Femur (tissue), 1 donor: Measurements from ENCODE around the gene IPO9.
"Not testable (repeated sequence)": the region's sequence is repeated elsewhere in the genome, so short reads cannot be mapped to it uniquely, and the experiment has no call there.

Source experiments
- DNase-seq: peaks from one replicate; pipeline ENCODE4 v3.0.0-alpha.2; 2017

IPO9 gene

DNA sequence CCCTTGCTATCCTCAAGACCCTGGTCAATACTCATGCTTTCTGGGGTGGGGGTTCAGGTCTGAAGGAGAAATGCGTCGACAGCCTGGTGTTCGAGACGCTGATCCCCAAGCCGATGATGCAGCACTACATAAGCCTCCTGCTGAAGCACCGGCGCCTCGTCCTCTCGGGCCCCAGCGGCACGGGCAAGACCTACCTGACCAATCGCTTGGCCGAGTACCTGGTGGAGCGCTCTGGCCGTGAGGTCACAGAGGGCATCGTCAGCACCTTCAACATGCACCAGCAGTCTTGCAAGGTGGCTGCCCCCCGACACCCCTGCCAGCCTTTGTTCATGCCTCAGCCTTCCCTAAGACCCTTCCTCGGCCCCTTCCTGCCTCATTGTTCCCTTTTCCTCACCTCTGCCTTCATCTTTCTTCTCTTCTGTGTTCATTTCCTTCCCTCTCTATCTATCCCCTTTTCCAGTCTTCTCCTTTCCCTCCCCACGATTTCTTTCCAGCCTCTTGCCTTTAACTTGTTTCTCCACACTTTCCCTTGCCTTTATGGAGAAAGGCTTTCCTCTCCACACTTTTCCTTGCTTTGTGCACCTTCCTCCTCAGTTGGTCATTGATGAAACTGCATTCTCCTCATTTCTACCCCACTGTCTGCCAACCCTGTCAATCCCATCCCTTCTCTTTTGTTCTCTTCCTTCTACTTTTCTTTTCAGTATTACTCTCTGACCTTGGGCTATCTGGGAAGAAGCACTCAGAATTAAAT, 18.3 kb upstream of the IPO9 start:
- no peak for DNase-seq

DNA sequence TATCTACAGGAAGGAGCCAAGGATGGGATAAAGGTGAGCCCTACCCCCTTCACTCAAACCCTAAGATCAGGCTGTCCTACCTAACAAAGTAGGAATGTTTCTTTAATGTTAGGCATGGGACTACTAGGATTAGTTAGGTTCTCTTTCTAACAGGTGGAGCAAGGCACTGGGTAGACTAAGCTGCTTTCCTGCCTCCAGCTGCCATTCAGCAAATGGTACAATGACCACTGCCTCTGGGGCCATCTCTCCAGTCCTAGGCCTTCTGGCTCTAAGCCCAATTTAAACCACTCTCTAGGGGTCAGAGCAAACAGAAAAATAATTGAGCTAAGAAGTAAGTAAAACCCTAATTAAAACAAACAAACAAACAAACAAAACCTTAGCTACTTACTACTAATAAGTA, 15.7 kb upstream of the IPO9 start:
- no peak for DNase-seq

DNA sequence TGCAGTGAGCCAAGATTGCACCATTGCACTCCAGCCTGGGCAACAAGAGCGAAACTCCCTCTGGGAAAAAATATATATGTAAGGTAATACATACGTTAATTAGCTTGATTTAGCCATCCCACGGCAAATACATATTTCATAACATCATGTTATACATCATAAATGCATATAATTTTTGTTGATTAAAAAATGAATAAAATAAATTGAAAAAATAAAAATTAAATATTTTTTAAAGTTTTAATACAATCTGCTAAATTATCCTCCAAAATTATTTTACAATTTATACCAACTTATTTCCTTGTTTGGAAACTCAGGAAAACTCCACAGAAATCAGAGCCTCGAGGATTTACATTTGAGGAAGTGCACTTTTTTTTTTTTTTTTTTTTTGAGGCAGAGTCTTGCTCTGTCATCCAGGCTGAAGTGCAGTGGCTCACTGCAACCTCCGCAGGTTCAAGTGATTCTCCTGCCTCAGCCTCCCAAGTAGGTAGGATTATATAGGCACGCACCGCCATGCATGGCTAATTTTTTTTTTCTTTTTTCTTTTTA, 12.6 kb upstream of the IPO9 start:
- DNase-seq: no peak

DNA sequence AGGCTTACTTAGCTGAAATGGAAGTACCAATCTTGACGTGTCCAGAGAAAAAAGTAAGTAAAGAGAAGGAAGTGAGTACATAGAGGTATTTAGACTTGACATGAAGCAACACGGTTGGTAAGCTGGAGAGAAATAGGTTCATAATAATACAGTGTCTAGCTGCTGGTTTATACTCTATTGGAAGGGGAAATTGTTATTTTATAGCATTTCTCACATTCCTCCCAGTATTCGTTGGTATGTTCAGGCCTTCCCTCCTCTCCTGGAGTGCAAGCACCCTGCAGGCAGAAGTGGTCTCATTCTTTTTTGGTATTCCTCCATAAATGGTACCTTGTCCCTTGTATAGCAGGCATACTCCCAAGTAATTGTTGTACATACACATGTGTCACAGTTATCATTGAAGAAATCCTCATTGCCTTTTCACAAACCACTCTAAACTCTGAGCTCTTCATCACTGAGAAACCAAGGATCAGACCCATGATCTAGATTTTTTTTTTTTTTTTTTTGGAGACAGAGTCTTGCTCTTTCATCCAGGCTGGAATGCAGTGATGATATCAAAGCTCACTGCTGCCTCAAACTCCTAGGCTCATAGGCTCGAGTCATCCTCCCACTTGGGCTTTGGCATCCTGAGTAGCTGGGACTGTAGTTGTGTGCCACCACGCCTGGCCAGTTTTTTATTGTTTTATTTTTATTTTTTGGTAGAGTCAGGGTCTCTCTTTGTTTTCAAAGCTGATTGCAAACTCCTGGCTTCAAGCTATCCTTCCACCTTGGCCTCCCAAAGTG, 9.8 kb upstream of the IPO9 start:
- no peak for DNase-seq

DNA sequence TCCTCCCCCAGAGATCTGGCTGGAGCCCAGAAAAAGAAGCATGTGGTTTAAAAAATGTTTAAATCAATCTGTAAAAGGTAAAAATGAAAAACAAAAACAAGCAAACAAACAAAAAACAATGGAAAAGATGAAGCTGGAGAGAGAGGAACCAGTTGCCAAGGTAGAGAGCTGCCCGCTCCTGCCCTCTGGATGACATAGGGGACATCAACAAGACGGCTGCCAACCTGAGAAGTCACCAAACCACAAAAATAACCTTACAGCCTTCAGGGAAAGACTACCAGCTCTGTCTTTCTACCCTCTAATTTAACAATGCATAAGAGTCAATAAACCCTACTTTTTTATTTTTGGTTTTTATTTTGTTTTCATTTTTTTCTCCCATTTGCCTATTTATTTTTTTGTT, 8.5 kb upstream of the IPO9 start:
- DNase-seq: no peak

DNA sequence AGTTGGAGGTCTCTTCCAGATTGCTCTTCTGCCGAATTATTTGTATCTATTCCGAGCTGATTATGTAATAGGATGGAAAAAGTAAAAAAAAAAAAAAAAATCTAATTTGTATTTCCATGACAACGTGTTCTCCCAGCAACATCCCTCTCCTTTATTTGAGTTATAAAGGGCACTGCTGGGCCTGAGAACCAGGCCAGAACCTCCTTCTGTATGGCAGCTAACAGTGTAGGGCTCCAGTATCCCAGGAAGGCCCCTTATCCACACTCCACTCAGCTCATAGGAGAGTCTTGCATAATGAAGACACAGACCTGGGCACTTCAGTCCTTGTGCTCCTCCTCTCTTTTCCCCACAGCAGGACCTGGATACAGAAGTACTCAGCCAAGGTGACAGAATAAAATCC, 3.7 kb upstream of the IPO9 start:
- DNase-seq: no peak

DNA sequence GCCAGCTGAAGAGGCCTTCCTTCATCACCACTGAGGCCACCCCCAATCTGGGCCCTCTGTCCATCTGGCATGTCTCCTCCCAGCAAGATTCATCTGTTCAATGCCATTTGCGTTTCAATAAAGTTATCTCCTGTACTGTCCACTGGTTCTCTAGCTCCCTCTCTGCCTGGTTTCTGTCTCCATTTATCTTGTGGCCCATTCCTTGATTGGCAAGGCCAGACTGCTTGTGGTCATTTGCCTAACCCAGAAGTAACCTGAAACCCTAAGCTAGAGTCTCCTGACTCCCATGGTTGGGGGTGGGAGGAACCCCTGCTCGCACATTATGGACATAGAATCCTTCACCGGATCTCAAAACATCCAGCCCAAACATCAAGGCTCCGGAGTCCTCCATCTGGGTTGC, 2.1 kb upstream of the IPO9 start:
- no peak for DNase-seq

DNA sequence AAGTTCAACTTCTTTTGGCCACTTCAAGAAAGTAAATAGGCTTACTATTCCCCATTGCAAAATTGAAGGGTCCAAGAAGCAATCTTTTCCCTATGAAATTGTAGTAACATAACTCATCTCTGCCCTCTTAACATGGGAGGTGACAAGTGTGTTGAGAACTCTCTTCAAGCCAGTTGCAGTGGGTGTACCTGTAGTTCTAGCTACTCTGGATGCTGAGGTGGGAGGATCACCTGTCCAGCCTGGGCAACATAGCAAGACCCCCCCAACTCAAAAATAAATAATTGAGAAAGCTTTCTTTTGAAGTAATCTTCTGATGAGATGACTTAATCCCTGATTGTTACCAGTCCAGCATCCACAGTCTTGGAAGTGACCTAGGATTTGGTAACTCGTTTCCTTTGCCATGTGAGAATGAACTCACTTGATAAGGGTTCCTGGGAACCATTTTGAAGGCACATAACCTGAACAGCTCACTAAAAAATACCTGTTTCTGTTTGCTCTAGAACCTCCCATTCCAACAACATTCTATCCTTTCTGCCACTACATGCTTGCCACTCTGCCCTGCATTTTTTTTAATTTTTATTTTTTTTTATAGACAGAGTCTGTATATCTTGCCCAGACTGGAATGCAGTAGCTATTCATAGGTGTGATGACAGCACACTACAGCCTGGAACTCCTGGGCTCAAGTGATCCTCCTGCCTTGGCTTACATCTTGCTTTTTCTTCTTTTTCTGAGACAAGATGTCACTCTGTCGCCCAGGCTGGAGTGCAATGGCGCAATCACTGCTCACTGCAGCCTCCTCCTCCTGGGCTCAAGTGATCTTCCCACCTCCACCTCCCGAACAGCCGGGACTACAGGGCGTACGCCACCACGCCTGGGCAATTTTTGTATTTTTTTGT, 1.4 kb upstream of the IPO9 start:
- no peak for DNase-seq

DNA sequence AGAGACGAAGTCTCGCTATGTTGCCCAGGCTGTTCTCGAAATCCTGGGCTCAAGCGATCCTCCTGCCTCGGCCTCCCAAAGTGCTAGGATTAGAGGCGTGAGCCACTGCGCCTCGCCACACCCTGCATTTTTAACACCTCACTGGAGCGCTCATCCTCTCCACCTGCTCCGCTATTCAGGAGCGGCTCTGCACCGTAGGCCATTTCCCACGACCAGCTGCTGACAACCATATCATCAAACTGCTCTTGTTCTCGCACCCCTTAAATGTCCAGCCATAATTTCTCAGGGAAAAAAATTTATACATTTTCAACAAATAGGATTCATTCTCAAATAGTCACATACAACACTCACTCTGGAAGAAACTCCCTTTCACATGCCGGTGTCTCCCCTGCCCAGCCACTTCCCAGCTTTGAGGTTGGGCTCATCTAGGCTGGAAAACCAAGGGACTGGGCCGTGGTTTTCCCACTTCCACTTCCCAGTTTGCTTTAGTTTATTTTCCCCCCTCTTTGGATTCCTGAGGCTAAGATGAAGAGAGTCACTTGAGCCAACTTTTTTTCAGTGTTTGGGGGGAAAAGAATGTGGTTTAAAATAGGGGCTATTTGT, 639 bp upstream of the IPO9 start:
- DNase-seq: no peak

DNA sequence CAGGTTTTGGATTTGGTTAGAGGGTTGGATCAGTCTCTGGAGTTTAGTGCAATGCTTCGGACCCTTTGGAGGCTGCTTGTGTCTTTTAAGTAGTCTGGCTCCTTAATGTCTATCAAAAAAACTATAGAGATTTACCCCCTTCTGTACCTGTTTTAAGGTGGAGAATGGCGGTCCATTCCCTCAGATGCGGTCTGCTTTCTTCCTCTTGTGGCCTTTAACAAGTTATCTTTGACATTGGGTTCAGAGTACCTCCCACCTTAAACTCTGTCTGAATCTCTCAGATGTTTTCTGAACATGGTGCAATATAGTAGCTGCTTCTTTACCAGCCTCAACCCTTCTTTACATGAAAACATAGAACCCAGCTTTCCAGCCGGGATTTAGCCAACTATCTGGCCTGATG, 2.4 kb downstream of the IPO9 start:
- no peak for DNase-seq

DNA sequence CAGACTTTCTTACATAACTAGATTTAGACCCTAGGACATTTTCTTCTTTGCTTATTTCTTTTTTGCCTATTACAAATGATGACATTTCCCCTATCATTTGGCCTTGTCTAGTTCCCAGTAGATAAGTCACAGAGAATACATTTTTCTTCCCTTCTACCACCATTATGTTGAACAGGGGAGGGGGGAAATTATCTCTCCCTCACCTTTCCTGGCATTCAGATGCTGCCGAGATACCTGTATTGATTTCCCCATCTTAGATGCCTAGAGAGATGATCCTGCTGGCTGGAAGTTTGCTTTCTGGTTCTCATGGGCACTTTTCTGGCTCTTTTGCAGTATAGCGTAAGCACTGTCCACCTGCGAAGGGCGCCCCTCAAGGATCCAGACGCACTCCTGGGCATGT, 5.7 kb downstream of the IPO9 start:
- DNase-seq: no peak

DNA sequence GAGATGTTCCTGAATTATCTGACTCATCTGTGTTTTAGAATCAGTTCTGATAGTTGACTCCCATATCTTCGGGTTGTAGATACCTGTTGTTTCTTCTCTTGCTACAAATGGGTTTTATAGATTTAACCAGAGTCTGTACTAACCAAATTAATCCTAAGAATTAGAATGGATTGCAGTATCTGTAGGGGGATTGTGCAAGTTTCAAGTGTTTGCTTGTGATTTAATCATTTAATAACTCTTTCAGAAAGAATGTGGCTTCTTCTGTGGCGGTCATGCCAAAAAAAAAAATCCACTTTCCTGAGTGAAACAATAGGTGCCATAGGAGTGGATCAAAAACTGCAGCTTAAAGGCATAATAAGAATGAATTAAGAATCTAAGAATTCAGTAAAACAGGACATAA, 9.4 kb downstream of the IPO9 start:
- DNase-seq: no peak

DNA sequence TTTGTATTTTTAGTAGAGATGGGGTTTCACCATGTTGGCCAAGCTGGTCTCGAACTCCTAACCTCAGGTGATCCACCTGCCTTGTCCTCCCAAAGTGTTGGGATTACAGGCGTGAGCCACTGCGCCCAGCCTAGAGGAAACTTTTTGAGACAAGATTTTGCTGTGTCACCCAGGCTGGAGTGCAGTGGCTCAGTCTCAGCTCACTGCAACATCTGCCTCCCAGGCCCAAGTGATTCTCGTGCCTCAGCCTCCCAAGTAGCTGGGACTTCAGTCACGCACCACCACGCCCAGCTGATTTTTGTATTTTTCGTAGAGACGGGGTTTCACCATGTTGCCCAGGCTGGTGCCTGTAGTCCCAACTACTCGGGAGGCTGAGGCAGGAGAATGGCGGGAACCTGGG, 10.1 kb downstream of the IPO9 start:
- DNase-seq: not testable (repeated sequence)

DNA sequence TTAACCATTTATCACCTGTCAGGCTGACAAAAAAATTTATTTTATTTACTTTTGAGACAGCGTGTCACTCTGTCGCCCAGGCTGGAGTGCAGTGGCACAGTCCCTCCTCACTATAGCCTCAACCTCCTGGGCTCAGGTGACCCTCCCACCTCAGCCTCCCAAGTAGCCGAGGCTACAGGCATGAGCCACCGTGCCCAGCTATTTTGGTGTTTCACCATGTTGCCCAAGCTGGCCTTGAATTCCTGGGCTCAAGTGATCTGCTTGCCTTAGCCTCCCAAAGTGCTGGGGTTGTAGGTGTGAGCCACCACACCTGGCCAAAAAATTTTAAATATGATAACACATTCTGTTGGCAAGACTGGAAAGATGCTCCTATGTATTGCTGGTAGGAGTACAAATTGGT, 11.1 kb downstream of the IPO9 start:
- DNase-seq: no peak

DNA sequence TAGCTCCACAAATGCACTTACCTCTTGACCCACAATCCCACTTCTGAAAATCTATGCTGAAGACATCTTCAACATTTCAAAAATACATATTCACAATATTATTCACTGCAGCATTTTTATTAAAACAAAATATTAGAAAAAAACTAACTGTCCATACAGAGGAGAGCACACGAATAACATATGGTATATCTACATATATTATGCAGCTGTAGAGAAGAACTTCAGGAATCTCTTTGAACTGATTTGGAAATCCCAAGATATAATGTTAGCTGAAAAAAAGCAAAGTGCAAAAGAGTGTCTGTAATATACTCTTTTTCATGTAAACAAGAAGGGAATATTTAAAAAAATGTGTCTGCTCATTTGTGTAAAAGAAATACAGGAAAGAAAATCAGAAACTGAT, 11.5 kb downstream of the IPO9 start:
- no peak for DNase-seq

DNA sequence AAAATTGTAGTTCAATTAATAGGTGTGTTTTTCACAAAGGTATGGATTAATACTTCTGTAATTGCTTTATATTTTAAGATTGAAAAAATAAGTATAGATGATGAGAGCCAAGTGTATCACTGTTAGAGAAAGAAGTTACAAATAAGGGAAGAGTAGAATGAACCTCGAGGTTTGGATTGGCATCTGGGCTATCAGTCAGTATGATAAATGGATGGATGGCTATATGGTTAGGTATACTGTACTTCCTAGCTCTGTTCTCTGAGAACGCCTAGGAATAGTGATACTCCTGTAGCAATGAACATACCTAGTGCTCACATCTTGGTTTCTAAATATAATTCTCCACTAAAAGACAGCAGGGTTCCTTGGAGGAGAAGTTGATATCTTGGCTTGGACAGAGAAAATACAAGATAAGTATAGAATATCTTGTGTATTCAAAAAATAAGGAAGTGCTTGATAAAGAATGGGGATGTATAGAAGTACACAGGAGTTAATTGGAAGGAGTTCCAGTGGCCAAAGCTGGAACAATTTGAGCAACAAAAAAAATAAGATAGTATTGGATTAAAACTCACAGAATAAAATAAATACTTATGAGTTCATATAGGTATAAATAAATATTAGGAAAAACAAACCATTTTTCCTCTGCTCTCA, 12.4 kb downstream of the IPO9 start:
- DNase-seq: no peak

DNA sequence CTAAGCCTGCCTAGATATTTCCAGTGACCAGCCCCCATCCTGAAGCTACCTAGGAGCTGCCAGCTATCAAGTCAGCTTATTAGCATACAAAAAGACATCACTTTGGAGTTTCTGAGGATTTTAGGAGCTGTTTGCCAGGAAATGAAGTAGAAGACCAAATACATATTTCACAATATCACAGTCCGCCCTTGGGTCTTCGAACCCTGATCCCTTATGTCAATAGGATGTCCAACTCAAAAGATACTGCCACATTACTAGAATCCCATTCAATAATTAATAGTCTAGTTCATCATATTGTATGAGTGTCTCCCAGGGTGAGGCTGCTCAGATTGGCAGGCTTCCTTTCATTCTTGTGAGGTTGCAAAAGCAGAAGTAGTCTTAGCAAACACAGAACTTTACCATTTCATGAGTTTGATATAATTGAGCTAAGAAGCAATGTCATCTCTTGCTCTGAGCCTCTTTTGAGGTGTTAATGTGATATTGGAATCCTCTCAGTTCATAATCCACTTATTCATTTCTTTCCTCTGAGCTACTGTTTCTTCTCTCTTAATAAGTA, 13.6 kb downstream of the IPO9 start:
- no peak for DNase-seq

DNA sequence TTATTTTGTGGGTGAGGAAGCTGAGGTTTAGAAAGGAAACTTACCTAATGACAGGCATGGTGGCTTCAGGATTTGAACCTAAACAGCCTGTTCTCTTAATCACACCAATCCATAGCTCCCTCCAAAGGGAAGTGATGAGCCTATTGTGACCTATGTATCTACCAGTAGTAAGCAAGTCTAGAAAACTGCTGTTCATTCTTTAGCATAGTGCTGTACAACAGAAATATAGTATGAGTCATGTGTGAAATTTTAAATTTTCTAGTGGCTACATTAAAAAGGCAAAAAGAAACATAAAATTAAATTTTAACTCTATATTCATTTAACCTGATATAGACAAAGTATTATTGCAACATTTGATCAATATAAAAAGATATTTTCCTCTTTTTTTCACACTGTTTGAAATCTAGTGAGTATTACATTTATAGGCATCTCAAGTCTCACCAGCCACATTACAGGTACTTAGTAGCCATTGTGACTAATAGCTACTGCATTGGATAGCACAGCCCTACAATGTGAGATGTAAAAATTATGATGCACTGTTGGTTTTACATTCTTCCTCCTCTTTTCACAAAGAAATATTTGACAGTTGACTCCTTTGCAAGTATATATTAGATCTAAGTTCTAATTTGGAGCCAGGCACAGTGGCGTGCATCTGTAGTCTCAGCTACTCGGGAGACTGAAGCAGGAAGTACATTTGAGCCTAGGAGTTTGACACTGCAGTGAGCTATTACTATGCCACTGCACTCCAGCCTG, 16.6 kb downstream of the IPO9 start:
- DNase-seq: no peak

DNA sequence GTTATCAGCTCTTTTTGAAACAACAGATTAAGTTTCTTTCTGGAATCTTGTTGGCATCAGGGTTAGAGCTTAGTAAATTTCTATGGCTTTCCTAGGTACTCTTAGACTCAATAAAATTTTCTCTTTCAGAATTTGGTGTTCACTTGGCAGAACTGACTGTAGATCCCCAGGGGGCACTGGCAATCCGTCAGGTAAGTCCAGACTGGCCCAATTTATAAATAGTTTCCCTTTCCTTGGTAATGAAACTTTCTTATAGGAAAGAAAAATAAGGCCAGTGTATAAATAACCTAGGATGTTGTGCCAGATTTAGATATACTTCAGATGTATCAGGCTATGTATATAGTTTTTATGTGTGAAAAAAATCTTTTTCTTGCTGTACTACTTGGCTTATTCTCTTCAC, 18.2 kb downstream of the IPO9 start:
- DNase-seq: no peak

DNA sequence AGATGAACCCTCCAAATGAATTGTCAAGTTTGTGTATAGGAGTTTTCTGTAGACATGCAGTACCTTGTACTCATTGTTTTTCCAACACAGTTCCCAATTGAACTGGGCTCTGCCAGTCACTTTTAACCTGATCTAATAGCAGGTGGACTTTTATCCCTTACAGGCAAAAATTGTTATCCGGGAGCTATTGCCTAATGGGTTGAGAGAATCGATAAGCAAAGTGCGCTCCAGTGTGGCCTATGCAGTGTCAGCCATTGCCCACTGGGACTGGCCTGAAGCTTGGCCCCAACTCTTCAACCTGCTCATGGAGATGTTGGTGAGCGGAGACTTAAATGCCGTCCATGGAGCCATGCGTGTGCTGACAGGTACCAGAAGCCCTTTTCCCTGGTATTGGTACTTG, 19.3 kb downstream of the IPO9 start:
- no peak for DNase-seq

DNA sequence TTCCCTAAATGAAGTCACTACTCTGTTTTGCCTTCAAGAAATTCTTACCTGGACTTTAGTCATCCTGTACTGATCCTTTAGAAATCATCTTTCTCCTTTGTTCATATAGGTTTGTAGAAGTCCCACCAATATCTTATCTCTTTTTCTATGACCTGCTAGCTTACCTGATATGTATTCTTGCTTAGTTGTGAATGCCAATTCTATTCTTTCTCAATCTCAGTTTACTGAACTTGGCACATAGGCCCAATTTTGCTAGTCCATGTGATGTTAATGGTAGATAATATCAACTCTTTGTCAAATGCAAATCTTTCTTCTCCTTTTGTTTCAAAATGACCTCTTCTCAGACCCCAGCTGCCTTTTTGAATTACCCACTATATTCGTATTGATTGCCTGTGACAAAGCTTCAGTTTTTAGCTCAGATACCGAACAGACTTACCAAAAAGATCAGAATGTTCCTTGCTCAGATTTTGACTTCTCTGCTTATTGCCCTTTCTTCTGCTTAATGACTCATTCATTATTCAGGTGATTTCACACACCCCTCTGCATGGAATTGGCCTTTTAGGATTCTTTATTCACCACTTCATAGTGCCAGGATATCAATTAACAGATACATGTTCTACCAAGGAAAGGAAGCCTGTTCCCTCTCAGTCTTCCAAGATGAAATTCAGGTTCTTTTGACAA, 20.6 kb downstream of the IPO9 start:
- no peak for DNase-seq
